GM23338 (cell line): ENCODE results near the gene ETV5.

Source experiments
- CREB1 ChIP-seq: fragments of 250-450 bp; sonication (Bioruptor Pico); IDR thresholded peaks from 2 replicates; pipeline ENCODE4 v1.5.0; 2020; ENCODE audit warnings: low read depth, mild to moderate bottlenecking, moderate library complexity
- EZH2 ChIP-seq: fragments of 200-600 bp; sonication (generic); IDR thresholded peaks from one replicate; pipeline ENCODE4 v1.8.0; 2017; ENCODE audit warnings: antibody characterized with exemption, mild to moderate bottlenecking, low read depth; ENCODE audit not compliant: unreplicated experiment
- EZH2phosphoT487 ChIP-seq: fragments of 200-600 bp; sonication (generic); IDR thresholded peaks from one replicate; pipeline ENCODE4 v1.8.1; 2018; ENCODE audit warnings: antibody characterized with exemption; ENCODE audit not compliant: unreplicated experiment
- POLR2AphosphoS5 ChIP-seq: IDR thresholded peaks from 2 replicates; pipeline ENCODE4 v1.6.1; 2016; ENCODE audit warnings: antibody characterized with exemption, low read depth
- ZNF114 ChIP-seq: fragments of 250-450 bp; sonication (Bioruptor Pico); IDR thresholded peaks from 2 replicates; pipeline ENCODE4 v1.5.0; 2020; ENCODE audit warnings: mild to moderate bottlenecking, moderate library complexity
- TF ChIP-seq, protein P1 (sequence below), 2 experiments: fragments of 200-600 bp in 1 of 2; sonication (generic) in 1 of 2; conservative IDR thresholded peaks; 2 replicates each; pipeline versions ENCODE4 v1.5.1 to v1.6.1; 2016 to 2017; ENCODE audit warnings: antibody characterized with exemption in 2 of 2, low read depth in 2 of 2, mild to moderate bottlenecking in 2 of 2, moderate library complexity in 1 of 2
- TF ChIP-seq, protein P2 (sequence below): IDR thresholded peaks from one replicate; pipeline ENCODE4 v1.6.1; 2018; ENCODE audit warnings: antibody characterized with exemption; ENCODE audit not compliant: unreplicated experiment
- TF ChIP-seq, protein P3 (sequence below): IDR thresholded peaks from 2 replicates; pipeline ENCODE4 v1.6.1; 2016; ENCODE audit warnings: antibody characterized with exemption

DNA sequence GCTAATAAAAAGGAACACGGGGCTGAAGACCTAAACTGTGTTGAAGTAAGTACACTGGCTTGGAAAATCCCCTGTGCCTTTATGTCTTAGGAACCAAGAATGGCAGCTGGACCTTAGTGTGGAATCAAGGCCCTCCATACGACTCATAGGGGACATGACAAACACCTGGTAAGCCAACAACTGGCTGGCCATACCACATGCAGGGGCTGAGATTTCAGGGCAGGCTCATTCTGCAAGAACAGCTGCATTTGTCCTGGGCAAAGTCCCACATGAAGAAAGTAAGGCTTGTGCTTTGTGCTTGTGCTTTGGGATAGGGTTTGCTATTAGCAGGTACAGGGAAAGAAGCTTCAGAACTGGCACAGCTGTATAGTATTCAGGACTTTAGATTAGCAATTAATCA is 18.0 kb downstream of the ETV5 start:
- TF ChIP-seq, protein P1, sequence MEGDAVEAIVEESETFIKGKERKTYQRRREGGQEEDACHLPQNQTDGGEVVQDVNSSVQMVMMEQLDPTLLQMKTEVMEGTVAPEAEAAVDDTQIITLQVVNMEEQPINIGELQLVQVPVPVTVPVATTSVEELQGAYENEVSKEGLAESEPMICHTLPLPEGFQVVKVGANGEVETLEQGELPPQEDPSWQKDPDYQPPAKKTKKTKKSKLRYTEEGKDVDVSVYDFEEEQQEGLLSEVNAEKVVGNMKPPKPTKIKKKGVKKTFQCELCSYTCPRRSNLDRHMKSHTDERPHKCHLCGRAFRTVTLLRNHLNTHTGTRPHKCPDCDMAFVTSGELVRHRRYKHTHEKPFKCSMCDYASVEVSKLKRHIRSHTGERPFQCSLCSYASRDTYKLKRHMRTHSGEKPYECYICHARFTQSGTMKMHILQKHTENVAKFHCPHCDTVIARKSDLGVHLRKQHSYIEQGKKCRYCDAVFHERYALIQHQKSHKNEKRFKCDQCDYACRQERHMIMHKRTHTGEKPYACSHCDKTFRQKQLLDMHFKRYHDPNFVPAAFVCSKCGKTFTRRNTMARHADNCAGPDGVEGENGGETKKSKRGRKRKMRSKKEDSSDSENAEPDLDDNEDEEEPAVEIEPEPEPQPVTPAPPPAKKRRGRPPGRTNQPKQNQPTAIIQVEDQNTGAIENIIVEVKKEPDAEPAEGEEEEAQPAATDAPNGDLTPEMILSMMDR (conservative IDR thresholded peaks at IDR 0.05; ENCODE audit: low read depth in 2 of 2): no peak
- TF ChIP-seq, protein P2, sequence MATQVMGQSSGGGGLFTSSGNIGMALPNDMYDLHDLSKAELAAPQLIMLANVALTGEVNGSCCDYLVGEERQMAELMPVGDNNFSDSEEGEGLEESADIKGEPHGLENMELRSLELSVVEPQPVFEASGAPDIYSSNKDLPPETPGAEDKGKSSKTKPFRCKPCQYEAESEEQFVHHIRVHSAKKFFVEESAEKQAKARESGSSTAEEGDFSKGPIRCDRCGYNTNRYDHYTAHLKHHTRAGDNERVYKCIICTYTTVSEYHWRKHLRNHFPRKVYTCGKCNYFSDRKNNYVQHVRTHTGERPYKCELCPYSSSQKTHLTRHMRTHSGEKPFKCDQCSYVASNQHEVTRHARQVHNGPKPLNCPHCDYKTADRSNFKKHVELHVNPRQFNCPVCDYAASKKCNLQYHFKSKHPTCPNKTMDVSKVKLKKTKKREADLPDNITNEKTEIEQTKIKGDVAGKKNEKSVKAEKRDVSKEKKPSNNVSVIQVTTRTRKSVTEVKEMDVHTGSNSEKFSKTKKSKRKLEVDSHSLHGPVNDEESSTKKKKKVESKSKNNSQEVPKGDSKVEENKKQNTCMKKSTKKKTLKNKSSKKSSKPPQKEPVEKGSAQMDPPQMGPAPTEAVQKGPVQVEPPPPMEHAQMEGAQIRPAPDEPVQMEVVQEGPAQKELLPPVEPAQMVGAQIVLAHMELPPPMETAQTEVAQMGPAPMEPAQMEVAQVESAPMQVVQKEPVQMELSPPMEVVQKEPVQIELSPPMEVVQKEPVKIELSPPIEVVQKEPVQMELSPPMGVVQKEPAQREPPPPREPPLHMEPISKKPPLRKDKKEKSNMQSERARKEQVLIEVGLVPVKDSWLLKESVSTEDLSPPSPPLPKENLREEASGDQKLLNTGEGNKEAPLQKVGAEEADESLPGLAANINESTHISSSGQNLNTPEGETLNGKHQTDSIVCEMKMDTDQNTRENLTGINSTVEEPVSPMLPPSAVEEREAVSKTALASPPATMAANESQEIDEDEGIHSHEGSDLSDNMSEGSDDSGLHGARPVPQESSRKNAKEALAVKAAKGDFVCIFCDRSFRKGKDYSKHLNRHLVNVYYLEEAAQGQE: no peak
- TF ChIP-seq EZH2: no peak
- no peak for TF ChIP-seq CREB1
- no peak for TF ChIP-seq POLR2AphosphoS5
- TF ChIP-seq EZH2phosphoT487: no peak
- TF ChIP-seq, protein P3, sequence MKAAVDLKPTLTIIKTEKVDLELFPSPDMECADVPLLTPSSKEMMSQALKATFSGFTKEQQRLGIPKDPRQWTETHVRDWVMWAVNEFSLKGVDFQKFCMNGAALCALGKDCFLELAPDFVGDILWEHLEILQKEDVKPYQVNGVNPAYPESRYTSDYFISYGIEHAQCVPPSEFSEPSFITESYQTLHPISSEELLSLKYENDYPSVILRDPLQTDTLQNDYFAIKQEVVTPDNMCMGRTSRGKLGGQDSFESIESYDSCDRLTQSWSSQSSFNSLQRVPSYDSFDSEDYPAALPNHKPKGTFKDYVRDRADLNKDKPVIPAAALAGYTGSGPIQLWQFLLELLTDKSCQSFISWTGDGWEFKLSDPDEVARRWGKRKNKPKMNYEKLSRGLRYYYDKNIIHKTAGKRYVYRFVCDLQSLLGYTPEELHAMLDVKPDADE: no peak
- TF ChIP-seq ZNF114: no peak
